ENCODE measurements around the gene TARBP2.

DNA sequence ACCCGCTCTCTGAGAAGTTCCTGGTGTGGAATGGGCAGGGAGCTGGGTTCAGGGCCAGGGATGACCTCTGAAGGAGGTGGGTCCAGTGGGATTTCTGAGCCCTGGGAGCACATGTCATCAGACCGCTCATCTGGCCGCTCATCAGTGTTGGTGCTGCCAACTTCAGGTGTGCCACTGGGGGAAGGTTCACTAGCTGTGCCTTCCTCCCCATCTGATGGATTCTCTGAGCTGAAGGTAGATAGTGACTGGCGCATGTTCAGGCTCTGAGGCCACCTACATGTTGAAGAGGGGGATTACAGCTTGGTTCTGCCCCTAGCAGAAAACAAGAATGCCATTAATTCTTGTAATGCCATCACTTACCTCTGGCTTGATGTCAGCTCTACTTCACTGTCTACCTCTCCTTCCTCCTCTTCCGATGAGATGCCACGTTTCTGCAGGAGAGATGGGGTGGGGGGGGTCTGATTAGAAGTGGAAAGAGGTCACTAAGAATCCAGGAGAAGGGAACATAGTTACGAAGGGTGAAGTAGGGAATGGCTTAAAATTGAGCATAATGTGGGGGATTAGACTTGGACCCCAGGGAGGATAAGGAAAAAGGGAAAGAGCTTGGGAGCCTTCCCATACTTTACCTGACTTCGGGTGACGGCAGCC is 19.0 kb upstream of the TARBP2 start:
- TF ChIP-seq, protein P1, sequence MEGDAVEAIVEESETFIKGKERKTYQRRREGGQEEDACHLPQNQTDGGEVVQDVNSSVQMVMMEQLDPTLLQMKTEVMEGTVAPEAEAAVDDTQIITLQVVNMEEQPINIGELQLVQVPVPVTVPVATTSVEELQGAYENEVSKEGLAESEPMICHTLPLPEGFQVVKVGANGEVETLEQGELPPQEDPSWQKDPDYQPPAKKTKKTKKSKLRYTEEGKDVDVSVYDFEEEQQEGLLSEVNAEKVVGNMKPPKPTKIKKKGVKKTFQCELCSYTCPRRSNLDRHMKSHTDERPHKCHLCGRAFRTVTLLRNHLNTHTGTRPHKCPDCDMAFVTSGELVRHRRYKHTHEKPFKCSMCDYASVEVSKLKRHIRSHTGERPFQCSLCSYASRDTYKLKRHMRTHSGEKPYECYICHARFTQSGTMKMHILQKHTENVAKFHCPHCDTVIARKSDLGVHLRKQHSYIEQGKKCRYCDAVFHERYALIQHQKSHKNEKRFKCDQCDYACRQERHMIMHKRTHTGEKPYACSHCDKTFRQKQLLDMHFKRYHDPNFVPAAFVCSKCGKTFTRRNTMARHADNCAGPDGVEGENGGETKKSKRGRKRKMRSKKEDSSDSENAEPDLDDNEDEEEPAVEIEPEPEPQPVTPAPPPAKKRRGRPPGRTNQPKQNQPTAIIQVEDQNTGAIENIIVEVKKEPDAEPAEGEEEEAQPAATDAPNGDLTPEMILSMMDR (IDR thresholded peaks at IDR 0.05; ENCODE audit: low read depth, low read length, poor library complexity, severe bottlenecking), result peak; percentile 50
- TF ChIP-seq EZH2phosphoT487 (IDR thresholded peaks at IDR 0.05; ENCODE audit: borderline replicate concordance, low read length), result no peak

All from DOHH2 (cell line).